SK-N-SH (cell line): ENCODE data around the gene MSMP. TPM values are rescaled to one million over a fixed set of nuclear protein-coding genes. Genes with fewer than 3 reads are reported as not detected.

Experiments
- CTCF ChIA-PET: fragments of 300-600, 350-600 bp; formaldehyde crosslinking; extraction: SDS; loops from one replicate; lab custom pipeline; 2021; lab: Yijun Ruan, JAX
- POLR2A ChIA-PET: fragments of 350-600 bp; sonication (Branson Sonifier 250); formaldehyde crosslinking; extraction: SDS; loops from one replicate; lab custom pipeline; 2020; ENCODE audit warnings: antibody characterized with exemption, inconsistent platforms; lab: Yijun Ruan, JAX
- DNase-seq: peaks from one replicate; pipeline ENCODE4 v3.0.0; 2012
- H2AFZ ChIP-seq: fragments of 200-600 bp; sonication (generic); 2 replicates; pipeline ENCODE4 v1.8.1; 2016; ENCODE audit warnings: antibody characterized with exemption, mild to moderate bottlenecking, low read depth
- H3F3A ChIP-seq: fragments of 200-600 bp; sonication (generic); replicated peaks from 2 replicates; pipeline ENCODE3; 2016; ENCODE audit warnings: antibody characterized with exemption, mild to moderate bottlenecking; ENCODE audit not compliant: insufficient read depth
- H3K27ac ChIP-seq, 2 experiments: fragments of 200-500 bp in 1 of 2; fragments of 200-600 bp in 1 of 2; sonication (Bioruptor generic) in 1 of 2; sonication (generic), shearing (Covaris generic) in 1 of 2; 2 replicates each; pipeline versions ENCODE4 v1.5.1 to v1.6.1; 2014 to 2016; ENCODE audit warnings: low read depth in 2 of 2, inconsistent platforms in 1 of 2, low read length in 1 of 2, mild to moderate bottlenecking in 1 of 2, mixed read lengths in 1 of 2
- H3K27me3 ChIP-seq: fragments of 200-600 bp; sonication (generic), shearing (Covaris generic); 2 replicates; pipeline ENCODE4 v1.6.1; 2016; ENCODE audit warnings: mixed run types; ENCODE audit not compliant: insufficient read depth
- H3K36me3 ChIP-seq, 2 experiments: fragments of 200-500 bp in 1 of 2; fragments of 200-600 bp in 1 of 2; sonication (Bioruptor generic) in 1 of 2; sonication (generic) in 1 of 2; replicated peaks in 1 of 2; 2 replicates each; pipeline versions ENCODE3 to v1.5.1; 2014 to 2016; ENCODE audit warnings: low read length in 1 of 2, mild to moderate bottlenecking in 1 of 2; ENCODE audit not compliant: insufficient read depth in 2 of 2, control insufficient read depth in 1 of 2
- H3K4me1 ChIP-seq, 2 experiments: fragments of 200-500 bp in 1 of 2; fragments of 200-600 bp in 1 of 2; sonication (Bioruptor generic) in 1 of 2; sonication (generic), shearing (Covaris generic) in 1 of 2; 2 replicates each; pipeline versions ENCODE4 v1.5.1 to v1.6.1; 2014 to 2016; ENCODE audit warnings: low read depth in 1 of 2, low read length in 1 of 2, mixed run types in 1 of 2; ENCODE audit not compliant: insufficient read depth in 2 of 2, control insufficient read depth in 1 of 2
- H3K4me2 ChIP-seq: fragments of 200-600 bp; sonication (generic), shearing (Covaris generic); 2 replicates; pipeline ENCODE4 v1.6.1; 2017; ENCODE audit warnings: mixed run types
- H3K4me3 ChIP-seq, 2 experiments: fragments of 200-500 bp in 1 of 2; fragments of 200-600 bp in 1 of 2; sonication (Bioruptor generic) in 1 of 2; sonication (generic), shearing (Covaris generic) in 1 of 2; 2 replicates each; pipeline versions ENCODE4 v1.5.1 to v1.8.1; 2014 to 2016; ENCODE audit warnings: low read depth in 2 of 2, inconsistent platforms in 1 of 2, low read length in 1 of 2, mild to moderate bottlenecking in 1 of 2, mixed read lengths in 1 of 2, moderate library complexity in 1 of 2
- H3K79me2 ChIP-seq: fragments of 200-600 bp; sonication (generic); 2 replicates; pipeline ENCODE4 v1.8.1; 2017; ENCODE audit warnings: mild to moderate bottlenecking; ENCODE audit not compliant: insufficient read depth
- H3K9ac ChIP-seq: fragments of 200-600 bp; sonication (generic); 2 replicates; pipeline ENCODE4 v1.6.1; 2017; ENCODE audit warnings: mixed run types
- H3K9me2 ChIP-seq: fragments of 200-600 bp; sonication (generic); 2 replicates; pipeline ENCODE4 v1.6.1; 2017; ENCODE audit warnings: mixed run types
- H3K9me3 ChIP-seq: fragments of 200-600 bp; sonication (generic); 2 replicates; pipeline ENCODE4 v1.6.1; 2017; ENCODE audit warnings: mixed run types, mild to moderate bottlenecking, moderate library complexity
- H4K20me1 ChIP-seq: fragments of 200-600 bp; sonication (generic); 2 replicates; pipeline ENCODE4 v1.6.1; 2017; ENCODE audit warnings: mild to moderate bottlenecking, mixed run types; ENCODE audit not compliant: insufficient read depth
- EP300 ChIP-seq, 2 experiments: IDR thresholded peaks; 2 replicates each; pipeline versions ENCODE4 v1.4.0 to v1.6.1; 2012; ENCODE audit warnings: borderline replicate concordance in 1 of 2, low read depth in 1 of 2, low read length in 1 of 2
- FOSL2 ChIP-seq: IDR thresholded peaks from 2 replicates; pipeline ENCODE4 v1.4.0; 2012; ENCODE audit warnings: low read depth, mild to moderate bottlenecking, moderate library complexity, borderline replicate concordance
- FOXJ3 ChIP-seq: sonication (generic); formaldehyde crosslinking; IDR thresholded peaks from 2 replicates; pipeline ENCODE4 v1.5.1; 2020; ENCODE audit warnings: mild to moderate bottlenecking, missing genetic modification reagents
- MXI1 ChIP-seq: IDR thresholded peaks from 2 replicates; pipeline ENCODE4 v1.6.1; 2012; ENCODE audit warnings: mild to moderate bottlenecking, low read depth, low read length, improper control_type of control experiment
- NFIC ChIP-seq: IDR thresholded peaks from 2 replicates; pipeline ENCODE4 v1.4.0; 2012; ENCODE audit warnings: borderline replicate concordance
- RAD21 ChIP-seq: IDR thresholded peaks from 2 replicates; pipeline ENCODE4 v1.6.1; 2012; ENCODE audit warnings: mild to moderate bottlenecking, low read length
- RCOR1 ChIP-seq: fragments of 150-350 bp; IDR thresholded peaks from 2 replicates; pipeline ENCODE4 v1.6.1; 2017; ENCODE audit warnings: antibody characterized with exemption, low read length
- TAF1 ChIP-seq: IDR thresholded peaks from 2 replicates; pipeline ENCODE4 v1.6.1; 2012; ENCODE audit warnings: low read depth, mild to moderate bottlenecking, low read length, moderate library complexity, borderline replicate concordance
- WGBS: methylation state at CpG from one replicate; pipeline ENCODE4 v1.1.6; 2017; ENCODE audit warnings: low lambda C conversion rate; 5-methylcytosine and 5-hydroxymethylcytosine counted together
- polyA plus RNA-seq, 3 experiments: library from polyadenylated mRNA; depleted of rRNA; stranded (reverse); fragments of >200 nt; gene quantifications; 2 replicates each; pipeline ENCODE4 v1.2.3, GENCODE V29; 2012
- small RNA-seq, 7 experiments: library from RNA; depleted of rRNA; stranded (forward); fragments of <200 nt; gene quantifications; one replicate each; pipeline ENCODE3, GENCODE V24; 2012
- TF ChIP-seq, protein P1 (sequence below): fragments of 200-600 bp; sonication (generic); IDR thresholded peaks from 2 replicates; pipeline ENCODE4 v1.6.1; 2017; ENCODE audit warnings: antibody characterized with exemption, mild to moderate bottlenecking, moderate library complexity
- TF ChIP-seq, protein P2 (sequence below): fragments of 150-350 bp; IDR thresholded peaks from 2 replicates; pipeline ENCODE4 v1.6.1; 2016; ENCODE audit warnings: mild to moderate bottlenecking, low read depth, low read length
- TF ChIP-seq, protein P3 (sequence below): IDR thresholded peaks from 2 replicates; pipeline ENCODE4 v1.4.0; 2012; ENCODE audit warnings: low read depth, borderline replicate concordance
- TF ChIP-seq, protein P4 (sequence below): IDR thresholded peaks from 2 replicates; pipeline ENCODE4 v1.4.0; 2012; ENCODE audit warnings: low read depth, borderline replicate concordance
- TF ChIP-seq, protein P5 (sequence below): IDR thresholded peaks from 2 replicates; pipeline ENCODE4 v1.4.0; 2012; ENCODE audit warnings: low read depth

The MSMP gene
- polyA plus RNA-seq, 1 of the 3 experiments (the other 2 are of a cell fraction): 1.2 TPM

DNA sequence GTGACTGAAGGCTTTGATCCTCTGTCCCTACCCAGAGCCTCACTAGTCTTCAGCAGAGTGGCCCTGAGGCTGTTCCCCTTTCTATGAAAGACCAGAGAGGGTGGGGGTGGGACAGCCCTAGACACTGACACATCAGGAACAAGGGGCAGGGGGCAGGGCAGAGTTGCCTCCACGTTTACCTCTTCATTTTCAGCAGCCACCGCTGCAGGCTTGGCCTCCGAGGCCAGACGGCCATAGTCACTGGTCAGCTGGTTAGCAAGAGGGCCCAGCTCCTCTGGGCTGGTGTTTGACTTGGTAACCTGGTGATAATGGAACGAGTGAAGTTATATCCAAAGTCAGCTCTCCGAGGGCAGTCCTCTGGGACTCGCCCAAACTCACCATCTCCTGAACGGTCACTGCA, 48.7 kb downstream of the MSMP start (continued):
- TF ChIP-seq, protein P1, sequence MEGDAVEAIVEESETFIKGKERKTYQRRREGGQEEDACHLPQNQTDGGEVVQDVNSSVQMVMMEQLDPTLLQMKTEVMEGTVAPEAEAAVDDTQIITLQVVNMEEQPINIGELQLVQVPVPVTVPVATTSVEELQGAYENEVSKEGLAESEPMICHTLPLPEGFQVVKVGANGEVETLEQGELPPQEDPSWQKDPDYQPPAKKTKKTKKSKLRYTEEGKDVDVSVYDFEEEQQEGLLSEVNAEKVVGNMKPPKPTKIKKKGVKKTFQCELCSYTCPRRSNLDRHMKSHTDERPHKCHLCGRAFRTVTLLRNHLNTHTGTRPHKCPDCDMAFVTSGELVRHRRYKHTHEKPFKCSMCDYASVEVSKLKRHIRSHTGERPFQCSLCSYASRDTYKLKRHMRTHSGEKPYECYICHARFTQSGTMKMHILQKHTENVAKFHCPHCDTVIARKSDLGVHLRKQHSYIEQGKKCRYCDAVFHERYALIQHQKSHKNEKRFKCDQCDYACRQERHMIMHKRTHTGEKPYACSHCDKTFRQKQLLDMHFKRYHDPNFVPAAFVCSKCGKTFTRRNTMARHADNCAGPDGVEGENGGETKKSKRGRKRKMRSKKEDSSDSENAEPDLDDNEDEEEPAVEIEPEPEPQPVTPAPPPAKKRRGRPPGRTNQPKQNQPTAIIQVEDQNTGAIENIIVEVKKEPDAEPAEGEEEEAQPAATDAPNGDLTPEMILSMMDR: no peak
- TF ChIP-seq MXI1 (no peak), EP300 (IDR thresholded peaks at IDR 0.05; ENCODE audit: borderline replicate concordance in 1 of 2, low read depth in 1 of 2, low read length in 1 of 2) (no peak), RAD21 (no peak), FOXJ3 (CRISPR knock-in tag) (no peak), TAF1 (no peak)
- TF ChIP-seq, protein P2, sequence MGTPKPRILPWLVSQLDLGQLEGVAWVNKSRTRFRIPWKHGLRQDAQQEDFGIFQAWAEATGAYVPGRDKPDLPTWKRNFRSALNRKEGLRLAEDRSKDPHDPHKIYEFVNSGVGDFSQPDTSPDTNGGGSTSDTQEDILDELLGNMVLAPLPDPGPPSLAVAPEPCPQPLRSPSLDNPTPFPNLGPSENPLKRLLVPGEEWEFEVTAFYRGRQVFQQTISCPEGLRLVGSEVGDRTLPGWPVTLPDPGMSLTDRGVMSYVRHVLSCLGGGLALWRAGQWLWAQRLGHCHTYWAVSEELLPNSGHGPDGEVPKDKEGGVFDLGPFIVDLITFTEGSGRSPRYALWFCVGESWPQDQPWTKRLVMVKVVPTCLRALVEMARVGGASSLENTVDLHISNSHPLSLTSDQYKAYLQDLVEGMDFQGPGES: no peak
- TF ChIP-seq, all 33 proteins: peak for 0

DNA sequence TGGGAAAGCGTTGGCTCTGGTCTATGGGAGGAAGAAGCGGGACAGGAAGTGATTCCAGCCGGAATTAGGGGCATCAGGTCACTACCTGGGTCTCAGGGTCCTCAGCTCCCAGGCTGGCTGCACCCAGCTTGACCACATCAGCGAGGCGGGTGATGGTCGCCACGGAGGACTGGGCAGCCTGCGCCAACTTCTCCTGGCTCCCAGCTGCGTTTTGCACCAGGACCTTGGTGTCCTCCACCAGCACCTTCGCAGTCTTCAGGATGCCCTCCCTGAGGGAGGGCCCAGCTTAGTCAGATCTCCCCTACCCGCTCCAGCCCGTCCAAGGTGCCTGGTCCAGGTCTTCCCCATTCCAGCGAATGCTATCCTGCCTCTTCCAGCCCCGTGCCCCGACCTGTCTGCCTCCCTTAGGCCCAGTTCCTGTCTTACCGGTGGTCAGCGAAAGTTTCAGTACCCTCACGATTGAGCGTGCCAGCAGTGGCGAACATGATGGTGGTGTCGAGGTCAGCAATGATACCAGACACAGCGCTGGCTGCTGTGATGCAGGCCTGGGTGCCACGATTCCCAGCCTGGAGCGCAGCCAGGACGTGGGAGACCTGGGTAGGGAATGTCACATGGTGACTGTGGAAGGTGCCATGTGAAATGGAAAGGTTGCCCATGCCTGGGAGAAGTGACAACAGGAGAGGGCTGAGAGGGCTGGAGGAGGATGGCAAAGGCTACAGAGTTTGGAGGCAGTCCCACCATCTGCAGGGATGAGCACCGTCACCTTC, 50.0 kb downstream of the MSMP start:
- CTCF ChIA-PET: interaction anchor here (1.1 to 19.9 kb wide), 5 partner anchors 8 to 58 kb away, joined by 3 to 183 read pairs (median 5); partner anchors contain the start of gene TLN1
- no peak overlapping the region for H3K4me2 ChIP-seq
- no peaks in the 10 kb centered on the region; the same call in 1 of the 2 replicates for H3K79me2 ChIP-seq
- no peaks in the 10 kb centered on the region for H3K9me3 ChIP-seq
- no peak overlapping the region for H3K4me3 ChIP-seq
- peaks cover 75 to 92% of the 10 kb centered on the region in 2 experiments for H3K36me3 ChIP-seq
- H3F3A ChIP-seq: peaks cover 18% of the 10 kb centered on the region
- POLR2A ChIA-PET: no interaction called here
- H3K9me2 ChIP-seq: no peaks in the 10 kb centered on the region
- no peaks in the 10 kb centered on the region for H4K20me1 ChIP-seq
- WGBS: 95% methylated on average over 15 of the region's 26 CpGs
- no peak for TF ChIP-seq TAF1
- TF ChIP-seq, protein P3, sequence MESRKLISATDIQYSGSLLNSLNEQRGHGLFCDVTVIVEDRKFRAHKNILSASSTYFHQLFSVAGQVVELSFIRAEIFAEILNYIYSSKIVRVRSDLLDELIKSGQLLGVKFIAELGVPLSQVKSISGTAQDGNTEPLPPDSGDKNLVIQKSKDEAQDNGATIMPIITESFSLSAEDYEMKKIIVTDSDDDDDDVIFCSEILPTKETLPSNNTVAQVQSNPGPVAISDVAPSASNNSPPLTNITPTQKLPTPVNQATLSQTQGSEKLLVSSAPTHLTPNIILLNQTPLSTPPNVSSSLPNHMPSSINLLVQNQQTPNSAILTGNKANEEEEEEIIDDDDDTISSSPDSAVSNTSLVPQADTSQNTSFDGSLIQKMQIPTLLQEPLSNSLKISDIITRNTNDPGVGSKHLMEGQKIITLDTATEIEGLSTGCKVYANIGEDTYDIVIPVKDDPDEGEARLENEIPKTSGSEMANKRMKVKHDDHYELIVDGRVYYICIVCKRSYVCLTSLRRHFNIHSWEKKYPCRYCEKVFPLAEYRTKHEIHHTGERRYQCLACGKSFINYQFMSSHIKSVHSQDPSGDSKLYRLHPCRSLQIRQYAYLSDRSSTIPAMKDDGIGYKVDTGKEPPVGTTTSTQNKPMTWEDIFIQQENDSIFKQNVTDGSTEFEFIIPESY: no peak
- TF ChIP-seq, protein P4, sequence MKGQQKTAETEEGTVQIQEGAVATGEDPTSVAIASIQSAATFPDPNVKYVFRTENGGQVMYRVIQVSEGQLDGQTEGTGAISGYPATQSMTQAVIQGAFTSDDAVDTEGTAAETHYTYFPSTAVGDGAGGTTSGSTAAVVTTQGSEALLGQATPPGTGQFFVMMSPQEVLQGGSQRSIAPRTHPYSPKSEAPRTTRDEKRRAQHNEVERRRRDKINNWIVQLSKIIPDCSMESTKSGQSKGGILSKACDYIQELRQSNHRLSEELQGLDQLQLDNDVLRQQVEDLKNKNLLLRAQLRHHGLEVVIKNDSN: no peak
- no peak for TF ChIP-seq FOSL2
- TF ChIP-seq NFIC: no peak
- TF ChIP-seq RCOR1: no peak
- TF ChIP-seq, protein P5, sequence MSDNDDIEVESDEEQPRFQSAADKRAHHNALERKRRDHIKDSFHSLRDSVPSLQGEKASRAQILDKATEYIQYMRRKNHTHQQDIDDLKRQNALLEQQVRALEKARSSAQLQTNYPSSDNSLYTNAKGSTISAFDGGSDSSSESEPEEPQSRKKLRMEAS: no peak
- H3K4me1 ChIP-seq: no peaks in the 10 kb centered on the region
- no peak for DNase-seq
- no peak overlapping the region for H3K27ac ChIP-seq
- no peak overlapping the region for H2AFZ ChIP-seq
- no peaks in the 10 kb centered on the region for H3K27me3 ChIP-seq
- no peak overlapping the region for H3K9ac ChIP-seq

Small RNAs within 50 kb of the gene (small RNA-seq; reads per million reads assigned to genes)
- gene MIR6853: 0 to 3.2 (median 0.06) reads per million in 7 experiments

Other genes with a start within 250 kb of the MSMP start
- 26.0 TPM in 2 replicates for gene TESK1, start 149.0 kb downstream of the MSMP start, polyA plus RNA-seq (2012; rRNA removed)
- 2.5 and 2.7 TPM in 2 replicates for gene CD72, start 135.9 kb downstream of the MSMP start, polyA plus RNA-seq (2012; rRNA removed)
- not detected in 2 replicates for gene SIT1, start 103.3 kb downstream of the MSMP start, polyA plus RNA-seq (2012; rRNA removed)
- gene RMRP, start 96.3 kb downstream of the MSMP start, polyA plus RNA-seq (2012; rRNA removed): 64.9 and 157 TPM in 2 replicates
- gene CCDC107, start 96.0 kb downstream of the MSMP start, polyA plus RNA-seq (2012; rRNA removed): 20.9 and 22.0 TPM in 2 replicates
- 4.9 and 5.2 TPM in 2 replicates for gene ARHGEF39, start 89.1 kb downstream of the MSMP start, polyA plus RNA-seq (2012; rRNA removed)
- gene CA9, start 80.3 kb downstream of the MSMP start, polyA plus RNA-seq (2012; rRNA removed): 0.99 and 1.4 TPM in 2 replicates
- 589 and 620 TPM in 2 replicates for gene TPM2, start 64.4 kb downstream of the MSMP start, polyA plus RNA-seq (2012; rRNA removed)
- gene TLN1, start 22.1 kb downstream of the MSMP start, polyA plus RNA-seq (2012; rRNA removed): 91.8 and 115 TPM in 2 replicates
- gene CREB3, start 21.6 kb downstream of the MSMP start, polyA plus RNA-seq (2012; rRNA removed): 33.9 and 38.6 TPM in 2 replicates
- 71.5 and 98.2 TPM in 2 replicates for gene GBA2, start 5.0 kb downstream of the MSMP start, polyA plus RNA-seq (2012; rRNA removed)
- 16.1 and 18.6 TPM in 2 replicates for gene RGP1, start 5.0 kb downstream of the MSMP start, polyA plus RNA-seq (2012; rRNA removed)
- 12.8 and 13.5 TPM in 2 replicates for gene NPR2, start 37.3 kb upstream of the MSMP start, polyA plus RNA-seq (2012; rRNA removed)
- 1.5 and 2.8 TPM in 2 replicates for gene SPAG8, start 58.0 kb upstream of the MSMP start, polyA plus RNA-seq (2012; rRNA removed)
- gene HINT2, start 60.8 kb upstream of the MSMP start, polyA plus RNA-seq (2012; rRNA removed): 39.9 and 57.2 TPM in 2 replicates
- not detected in 2 replicates for gene FAM221B, start 74.5 kb upstream of the MSMP start, polyA plus RNA-seq (2012; rRNA removed)
- gene TMEM8B, start 75.0 kb upstream of the MSMP start, polyA plus RNA-seq (2012; rRNA removed): 5.3 and 5.8 TPM in 2 replicates
- not detected in 2 replicates for gene OR13J1, start 116.1 kb upstream of the MSMP start, polyA plus RNA-seq (2012; rRNA removed)
- gene HRCT1, start 151.9 kb upstream of the MSMP start, polyA plus RNA-seq (2012; rRNA removed): 2.0 and 3.0 TPM in 2 replicates
- gene SPAAR, start 155.2 kb upstream of the MSMP start, polyA plus RNA-seq (2012; rRNA removed): 0.11 and 0.13 TPM in 2 replicates
- gene OR2S2, start 203.9 kb upstream of the MSMP start, polyA plus RNA-seq (2012; rRNA removed): 0.16 TPM in 1 of 2 replicates, not detected in the other